Ovary (tissue), 3 donors: ENCODE measurements around the gene ITGAX.

ENCODE experiments used
- CTCF ChIP-seq, 3 donors: fragments of 450-650 bp in 2 of 3; fragments of 200-600 bp in 1 of 3; IDR thresholded peaks; one replicate each; pipeline versions ENCODE4 v1.5.1 to v1.8.0; 2016 to 2022; ENCODE audit warnings: antibody characterized with exemption in 3 of 3, mild to moderate bottlenecking in 1 of 3
- EP300 ChIP-seq: sonication (generic); formaldehyde crosslinking; IDR thresholded peaks from one replicate; pipeline ENCODE4 v1.6.1; 2017; ENCODE audit warnings: antibody characterized with exemption
- donor health status: DM: no; HTN: no; CAD: no.

- TF ChIP-seq CTCF (IDR thresholded peaks at IDR 0.05) = no peak
- TF ChIP-seq EP300 = no peak
These were observed 46.5 kb downstream of the ITGAX start for GRCh38 chr16:31401436-31401835.
